Esophagus (tissue), 2 donors: Measurements from ENCODE around the gene CALU. TPM values are rescaled to one million over a fixed set of nuclear protein-coding genes. Genes with fewer than 3 reads are reported as not detected.

Source experiments
- H3K27ac ChIP-seq, 2 donors: one replicate each; pipeline ENCODE4 v1.5.1; 2013; ENCODE audit warnings: low read depth in 2 of 2, mild to moderate bottlenecking in 2 of 2, inconsistent platforms in 1 of 2, low read length in 1 of 2, moderate library complexity in 1 of 2
- H3K27me3 ChIP-seq, 2 donors: one replicate each; pipeline ENCODE4 v1.6.1; 2013; ENCODE audit warnings: low read length in 2 of 2, control low read depth in 1 of 2, mild to moderate bottlenecking in 1 of 2; ENCODE audit not compliant: insufficient read depth in 2 of 2, control insufficient read depth in 1 of 2
- H3K36me3 ChIP-seq, 2 donors: one replicate each; pipeline ENCODE4 v1.6.1; 2013; ENCODE audit warnings: low read length in 1 of 2; ENCODE audit not compliant: control insufficient read depth in 2 of 2, insufficient read depth in 2 of 2
- H3K4me1 ChIP-seq, 2 donors: one replicate each; pipeline ENCODE4 v1.6.1; 2013; ENCODE audit warnings: low read length in 1 of 2; ENCODE audit not compliant: control insufficient read depth in 2 of 2, insufficient read depth in 2 of 2
- H3K4me3 ChIP-seq, 2 donors: one replicate each; pipeline ENCODE4 v1.5.1; 2013; ENCODE audit warnings: low read length in 2 of 2, mild to moderate bottlenecking in 2 of 2, low read depth in 1 of 2, moderate library complexity in 1 of 2
- H3K9me3 ChIP-seq, 2 donors: one replicate each; pipeline ENCODE4 v1.6.1; 2013; ENCODE audit warnings: mild to moderate bottlenecking in 2 of 2, low read depth in 1 of 2, low read length in 1 of 2, moderate library complexity in 1 of 2; ENCODE audit not compliant: control insufficient read depth in 2 of 2, insufficient read depth in 1 of 2
- WGBS, 2 donors: extraction: QIAGEN DNeasy Blood & Tissue Kit; methylation state at CpG; one replicate each; pipeline ENCODE4 v1.1.7; 2013; 5-methylcytosine and 5-hydroxymethylcytosine counted together
- polyA plus RNA-seq, 2 donors: library from polyadenylated mRNA; stranded (reverse); fragments of 200-250 nt; gene quantifications; one replicate each; pipeline ENCODE4 v1.2.3, GENCODE V29; 2013
- donor health status: healthy with polysubstance abuse.
- donor health status: Bipolar disorder and iron deficiency.

Gene CALU
- polyA plus RNA-seq, 2 donors = 8.3 to 21.6 TPM

DNA sequence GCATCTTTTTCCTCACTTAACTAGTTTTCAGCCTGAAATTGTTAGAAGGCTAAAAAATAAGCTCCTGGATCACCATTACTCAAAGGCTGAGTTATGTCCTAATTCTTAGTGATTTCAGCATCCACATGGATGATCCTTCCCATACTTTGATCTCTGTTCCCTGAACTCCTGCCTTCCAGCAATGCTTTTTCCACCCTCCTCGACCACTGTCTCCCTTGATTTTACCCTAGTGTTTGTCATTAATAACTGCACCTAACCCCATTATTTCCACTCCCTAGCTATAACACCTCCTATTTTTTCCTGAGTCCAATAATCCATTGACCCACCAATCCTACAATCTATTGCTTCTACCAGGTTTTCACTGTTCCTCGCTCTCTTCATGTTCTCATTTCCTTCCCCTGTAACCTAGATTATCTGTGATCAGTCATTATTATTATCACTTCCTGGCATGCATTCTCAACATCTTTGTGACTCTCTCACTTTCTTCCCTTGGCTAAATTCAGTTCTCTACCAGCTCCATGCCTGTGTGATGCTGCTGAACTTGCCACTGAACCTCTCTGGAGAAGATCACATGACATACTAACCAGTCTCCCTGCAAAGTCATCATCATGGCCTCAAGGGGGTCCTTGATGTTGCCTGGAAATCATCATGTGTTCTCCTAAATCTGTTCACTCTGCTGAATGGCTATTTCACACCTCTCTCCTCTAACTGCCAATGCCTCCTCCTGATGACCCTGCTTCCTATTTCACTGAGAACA lies 6.5 kb upstream of the CALU start:
- Histone ChIP-seq H3K36me3 (no peaks in the 10 kb centered on the region), H3K4me1 (no peaks in the 10 kb centered on the region), H3K9me3 (no peaks in the 10 kb centered on the region), H3K27me3 (no peaks in the 10 kb centered on the region), H3K27ac (no peak overlapping the region), H3K4me3 (no peak overlapping the region)
- WGBS, 2 donors = 65 to 74% methylated on average over 2 of the region's 2 CpGs

DNA sequence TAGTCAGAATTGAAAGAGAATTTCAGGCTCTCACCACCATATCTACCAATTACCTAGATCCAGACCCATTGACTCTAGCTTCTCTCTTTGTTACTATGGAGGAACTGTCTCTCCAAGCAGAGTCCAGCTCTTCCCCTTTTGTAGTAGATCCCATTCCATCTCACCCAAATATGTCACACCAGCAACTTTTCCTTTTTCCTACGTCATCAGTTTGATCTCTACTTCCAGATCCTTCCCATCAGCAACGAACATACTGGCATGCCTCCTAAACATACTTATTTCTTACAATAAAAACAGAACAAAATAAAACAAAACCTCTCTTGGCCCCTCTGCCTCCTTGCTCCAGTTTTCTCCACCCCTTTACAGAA lies 5.9 kb upstream of the CALU start:
- Histone ChIP-seq H3K36me3 (no peaks in the 10 kb centered on the region), H3K27me3 (no peaks in the 10 kb centered on the region), H3K4me3 (no peak overlapping the region), H3K9me3 (no peaks in the 10 kb centered on the region), H3K4me1 (no peaks in the 10 kb centered on the region), H3K27ac (no peak overlapping the region)
- 62 to 73% methylated on average over 2 of the region's 2 CpGs for WGBS, 2 donors

DNA sequence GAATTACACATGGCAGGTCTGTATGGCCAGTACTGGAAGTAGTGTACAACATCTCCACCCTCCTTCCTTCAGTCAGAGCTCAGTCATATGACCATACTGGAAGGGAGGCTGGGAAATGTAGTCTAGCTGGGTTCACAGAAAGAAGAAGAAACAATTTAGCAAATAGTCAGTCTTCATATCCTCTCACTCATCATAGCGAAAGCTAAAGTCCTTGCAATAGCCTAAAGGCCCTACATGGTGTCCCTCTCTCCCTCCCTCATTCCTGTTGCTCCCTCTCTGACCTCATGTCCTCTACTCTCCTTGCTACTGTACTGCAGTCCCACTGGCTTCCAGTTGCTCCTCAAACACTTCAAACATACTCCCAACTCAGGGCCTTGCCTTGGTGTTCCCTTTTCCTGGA lies 4.3 kb upstream of the CALU start:
- Histone ChIP-seq H3K27me3 (no peaks in the 10 kb centered on the region), H3K4me1 (no peaks in the 10 kb centered on the region), H3K4me3 (no peak overlapping the region), H3K36me3 (no peaks in the 10 kb centered on the region), H3K27ac (no peak overlapping the region), H3K9me3 (no peaks in the 10 kb centered on the region)
- WGBS, 2 donors = 95 to 98% methylated on average over 1 of the region's 1 CpG

DNA sequence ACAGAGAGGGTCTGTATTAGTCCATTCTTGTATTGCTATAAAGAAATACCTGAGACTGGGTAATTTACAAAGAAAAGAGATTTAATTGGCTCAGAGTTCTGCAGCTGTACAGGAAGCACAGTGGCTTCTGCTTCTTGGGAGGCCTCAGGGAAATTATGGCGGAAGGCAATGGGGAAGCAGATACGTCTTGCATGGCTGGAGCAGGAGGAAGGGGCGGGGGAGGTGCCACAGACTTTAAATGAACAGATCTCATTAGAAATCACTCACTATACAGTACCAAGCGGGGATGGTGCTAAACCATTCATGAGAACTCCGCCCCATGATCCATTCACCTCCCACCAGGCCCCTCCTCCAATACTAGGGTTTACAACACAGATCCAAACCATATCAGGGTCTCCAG lies 3.7 kb upstream of the CALU start:
- no peak overlapping the region for H3K27ac ChIP-seq
- H3K4me1 ChIP-seq = no peaks in the 10 kb centered on the region
- H3K27me3 ChIP-seq = no peaks in the 10 kb centered on the region
- no peaks in the 10 kb centered on the region for H3K36me3 ChIP-seq
- H3K9me3 ChIP-seq = no peaks in the 10 kb centered on the region
- no peak overlapping the region for H3K4me3 ChIP-seq
- WGBS, 2 donors = 87 to 88% methylated on average over 5 of the region's 5 CpGs

DNA sequence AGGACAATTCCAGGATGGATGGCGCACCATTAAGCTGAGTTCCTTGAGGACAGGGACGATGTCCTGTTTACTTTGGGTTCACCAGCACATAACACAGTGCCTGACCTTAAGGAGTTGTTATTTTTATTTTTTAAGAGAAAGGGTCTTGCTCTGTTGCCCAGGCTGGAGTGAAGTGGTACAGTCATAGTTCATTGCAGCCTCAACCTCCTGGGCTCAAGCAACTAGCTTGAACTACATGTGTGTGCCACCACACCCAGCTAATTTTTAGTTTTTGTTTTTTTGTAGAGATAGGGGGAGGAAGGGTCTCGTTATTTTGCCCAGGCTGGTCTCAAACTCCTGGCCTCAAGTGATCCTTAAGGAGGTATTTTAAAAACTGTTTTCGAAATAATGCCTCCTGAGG lies 1.7 kb upstream of the CALU start:
- H3K36me3 ChIP-seq = no peaks in the 10 kb centered on the region
- no peak overlapping the region for H3K4me3 ChIP-seq
- H3K27ac ChIP-seq = no peak overlapping the region
- H3K9me3 ChIP-seq = no peaks in the 10 kb centered on the region
- peaks cover 0 to 3% of the 10 kb centered on the region in 2 donors for H3K4me1 ChIP-seq
- 90 to 94% methylated on average over 4 of the region's 4 CpGs for WGBS, 2 donors
- H3K27me3 ChIP-seq = no peaks in the 10 kb centered on the region

DNA sequence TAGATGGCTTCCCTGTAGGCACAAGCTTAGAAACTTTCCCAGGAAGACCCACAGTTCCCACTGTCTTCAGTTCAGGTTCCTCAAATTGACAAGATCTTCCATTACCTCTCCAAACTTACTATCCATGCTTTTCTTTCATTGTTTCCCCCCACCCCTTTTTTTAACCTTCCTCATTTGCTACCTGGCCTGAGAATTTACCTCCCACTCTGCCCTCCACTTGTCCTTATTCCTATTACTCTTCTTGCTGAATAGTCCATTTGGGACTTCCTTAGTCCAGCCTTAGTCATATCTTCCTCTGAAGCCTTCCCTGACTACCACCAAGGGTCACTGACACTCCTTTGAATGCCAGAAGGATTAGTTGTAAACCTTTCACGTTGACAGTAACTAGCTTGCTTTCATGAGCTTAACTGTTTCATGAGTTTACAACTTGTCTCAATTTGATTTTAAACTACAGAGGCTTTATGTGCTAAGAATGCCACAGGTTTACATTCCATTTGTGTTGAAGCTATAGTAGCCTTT lies 1.2 kb upstream of the CALU start:
- no peaks in the 10 kb centered on the region for H3K36me3 ChIP-seq
- peaks cover 0 to 3% of the 10 kb centered on the region in 2 donors for H3K4me1 ChIP-seq
- H3K9me3 ChIP-seq = no peaks in the 10 kb centered on the region
- no peak overlapping the region for H3K27ac ChIP-seq
- WGBS, 2 donors = 21 to 29% methylated on average over 1 of the region's 1 CpG
- no peaks in the 10 kb centered on the region for H3K27me3 ChIP-seq
- H3K4me3 ChIP-seq = no peak overlapping the region

DNA sequence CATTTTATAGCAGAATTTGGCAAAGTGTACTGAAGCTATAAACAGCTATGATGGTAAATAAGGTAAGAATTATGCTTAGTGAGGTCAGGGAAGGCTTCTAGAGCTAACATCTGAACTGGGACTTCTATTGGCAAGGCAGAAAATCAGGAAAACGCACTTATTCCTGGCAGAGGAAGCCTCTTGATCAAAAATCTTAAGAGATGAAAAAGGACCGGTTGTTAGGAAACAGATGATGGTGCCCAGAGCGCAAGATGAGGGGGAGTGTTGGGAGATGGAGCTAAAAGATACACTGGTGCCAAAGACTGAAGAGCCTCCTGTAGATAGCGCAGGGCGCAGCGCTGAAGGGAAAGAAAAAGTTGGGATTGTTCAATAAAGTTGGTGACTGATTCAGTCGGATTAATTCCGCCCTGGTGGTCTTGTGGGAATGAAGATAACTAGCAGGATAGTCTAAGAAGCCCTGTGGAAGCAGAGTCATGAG lies 550 bp upstream of the CALU start:
- Histone ChIP-seq H3K27ac (peak overlapping the region; percentile 57 to 71), H3K9me3 (no peaks in the 10 kb centered on the region), H3K27me3 (no peaks in the 10 kb centered on the region), H3K4me3 (peak overlapping the region; percentile 83 to 96), H3K36me3 (no peaks in the 10 kb centered on the region), H3K4me1 (peaks cover 0 to 3% of the 10 kb centered on the region in 2 donors)
- WGBS, 2 donors = 2 to 4% methylated on average over 8 of the region's 8 CpGs

DNA sequence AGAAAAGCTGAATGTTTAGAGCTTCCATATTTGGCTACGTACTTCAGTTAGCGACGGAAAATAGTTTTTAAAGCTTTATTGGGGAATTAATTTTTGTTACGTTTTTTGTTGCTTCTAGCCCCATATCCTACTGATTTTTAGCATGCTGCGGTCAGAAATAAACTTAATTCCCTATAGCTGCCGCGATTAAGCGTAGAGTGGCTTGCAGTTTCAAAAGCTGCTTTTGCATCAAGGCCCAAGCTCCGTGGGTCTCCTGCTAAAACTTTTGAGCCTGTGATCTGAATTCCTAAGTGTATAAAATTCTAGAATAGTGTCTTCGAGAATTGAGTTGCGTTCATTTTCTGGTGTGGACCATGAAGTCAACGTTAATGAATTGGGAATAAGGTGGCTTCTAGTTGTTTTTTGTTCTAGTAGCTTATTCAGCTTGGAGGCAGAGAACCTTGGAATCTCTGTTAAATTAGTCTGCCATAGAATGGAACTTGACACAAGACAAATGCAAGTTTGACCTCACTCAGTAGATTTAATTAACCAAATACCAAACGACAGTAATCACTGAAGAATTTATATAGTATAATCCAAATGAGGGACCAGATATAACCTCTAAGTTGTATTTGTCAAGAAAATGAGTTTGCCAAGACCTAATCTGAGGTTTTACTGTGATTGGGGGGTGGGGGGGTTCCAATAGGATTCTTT lies 977 bp downstream of the CALU start:
- H3K4me1 ChIP-seq = peaks cover 0 to 4% of the 10 kb centered on the region in 2 donors
- WGBS, 2 donors = 8% methylated on average over 13 of the region's 13 CpGs

DNA sequence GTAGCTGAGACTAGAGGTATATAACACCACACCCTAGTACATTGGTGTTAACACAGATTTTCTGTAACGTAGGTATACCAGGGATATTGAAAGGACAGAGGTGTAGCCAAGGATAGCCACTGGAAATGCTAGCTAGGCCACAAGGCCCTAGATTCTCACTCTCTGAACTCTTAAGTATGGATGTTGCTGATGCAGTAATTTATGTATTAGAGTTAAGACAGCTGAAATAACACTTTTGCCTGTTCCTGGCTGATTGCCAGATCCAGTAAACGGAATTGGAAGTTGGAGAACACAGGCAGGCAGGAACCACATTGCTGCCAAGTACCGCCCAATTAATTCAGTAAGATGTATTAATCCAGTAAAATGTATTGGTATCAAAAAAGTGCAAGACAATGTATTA lies 1.8 kb downstream of the CALU start:
- H3K4me1 ChIP-seq = peaks cover 0 to 4% of the 10 kb centered on the region in 2 donors
- H3K27ac ChIP-seq = peak overlapping the region in 1 of 2 donors; percentile 37
- 43 to 45% methylated on average over 3 of the region's 3 CpGs for WGBS, 2 donors
- no peaks in the 10 kb centered on the region for H3K27me3 ChIP-seq
- no peak overlapping the region for H3K4me3 ChIP-seq
- no peaks in the 10 kb centered on the region for H3K9me3 ChIP-seq
- H3K36me3 ChIP-seq = no peaks in the 10 kb centered on the region

More for the DNA sequence above, 977 bp downstream of the CALU start:
- Histone ChIP-seq H3K4me3 (peak overlapping the region; percentile 83 to 96), H3K9me3 (no peaks in the 10 kb centered on the region), H3K27ac (peak overlapping the region; percentile 15 to 82), H3K36me3 (no peaks in the 10 kb centered on the region), H3K27me3 (no peaks in the 10 kb centered on the region)
